Measurements from ENCODE around the gene ERH.
A peak's percentile ranks its signal among the peaks of the same experiment; 100 is the strongest.
"Not testable (repeated sequence)": the region's sequence is repeated elsewhere in the genome, so short reads cannot be mapped to it uniquely, and the experiment has no call there.

ERH gene

DNA sequence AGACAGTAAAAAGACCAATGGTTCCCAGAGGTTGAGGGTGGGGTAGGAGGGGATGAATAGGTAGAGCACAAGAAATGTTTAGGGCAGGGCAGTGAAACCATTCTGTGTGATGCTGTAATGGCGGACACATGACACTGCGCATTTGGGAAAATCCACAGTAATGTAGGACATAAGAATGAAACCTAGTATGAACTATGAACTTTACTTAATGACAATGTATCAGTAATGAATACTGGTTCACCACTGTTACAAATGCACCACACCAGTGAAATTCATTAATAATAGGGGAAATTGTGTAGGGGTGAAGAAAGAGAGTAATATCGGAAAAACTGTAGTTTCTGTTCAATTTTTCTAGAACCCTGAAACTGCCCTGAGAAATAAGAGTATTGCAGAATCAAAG is 5.6 kb downstream of the ERH start:
- DNase-seq, result no peak

- DNase-seq, result not testable (repeated sequence)
Measured at GRCh38 chr14:69391400-69391799, 6.7 kb downstream of the ERH start.

GRCh38 chr14:69387311-69387710 is 10.8 kb downstream of the ERH start:
- no peak for DNase-seq

DNA sequence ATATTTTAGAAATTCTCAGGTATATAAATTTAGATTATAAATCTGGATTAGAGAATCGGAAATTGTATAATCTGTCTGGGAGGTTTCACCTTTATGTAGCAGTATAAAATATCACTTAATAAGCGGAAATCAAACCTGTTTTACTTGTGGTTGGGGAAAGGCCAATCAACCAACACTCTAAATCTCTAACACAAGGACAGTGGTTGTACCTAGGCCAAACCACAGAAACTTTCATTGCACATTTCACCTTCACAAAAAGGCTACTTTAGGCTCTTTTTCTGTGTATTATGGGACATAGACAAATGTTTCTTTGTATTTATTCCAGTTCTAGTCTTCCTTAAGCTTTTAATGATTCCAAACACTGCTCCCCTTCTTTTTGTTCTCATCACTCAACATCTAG is 19.8 kb downstream of the ERH start:
- no peak for DNase-seq

DNA sequence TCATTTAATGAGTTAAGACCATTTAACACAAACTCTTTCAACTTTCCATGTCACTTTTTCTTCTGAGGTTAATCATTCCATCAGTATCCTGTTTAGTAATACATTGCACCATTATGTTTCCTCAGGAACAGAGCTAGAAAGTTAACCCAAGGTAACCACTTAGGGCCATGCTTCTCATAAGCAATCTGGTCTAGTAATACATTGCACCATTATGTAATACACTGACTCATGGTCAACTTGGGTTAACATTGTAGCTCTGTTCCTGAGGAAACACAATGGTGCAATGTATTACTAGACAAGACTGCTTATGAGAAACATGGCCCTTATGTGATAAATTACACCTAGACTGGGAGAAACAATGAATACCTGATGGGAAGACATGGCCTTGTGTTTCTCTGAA is 21.7 kb downstream of the ERH start:
- no peak for DNase-seq

DNA sequence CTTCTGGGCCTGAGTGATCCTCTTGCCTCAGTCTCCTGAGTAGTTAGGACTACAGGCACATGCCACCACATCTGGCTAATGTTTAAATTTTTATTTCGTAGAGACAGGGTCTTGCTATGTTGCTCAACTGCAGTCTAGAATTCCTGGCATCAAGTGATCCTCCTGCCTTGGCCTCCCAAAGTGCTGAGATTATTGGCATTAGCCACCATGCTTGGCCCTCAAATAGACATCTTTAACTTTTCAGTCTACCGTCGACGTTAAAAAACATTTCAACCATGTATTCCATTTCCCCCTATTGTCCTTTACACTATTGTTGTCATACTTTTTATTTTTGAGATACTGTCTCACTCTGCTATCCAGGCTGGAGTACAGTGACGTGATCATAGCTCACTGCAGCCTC is 22.4 kb downstream of the ERH start:
- no peak for DNase-seq

DNA sequence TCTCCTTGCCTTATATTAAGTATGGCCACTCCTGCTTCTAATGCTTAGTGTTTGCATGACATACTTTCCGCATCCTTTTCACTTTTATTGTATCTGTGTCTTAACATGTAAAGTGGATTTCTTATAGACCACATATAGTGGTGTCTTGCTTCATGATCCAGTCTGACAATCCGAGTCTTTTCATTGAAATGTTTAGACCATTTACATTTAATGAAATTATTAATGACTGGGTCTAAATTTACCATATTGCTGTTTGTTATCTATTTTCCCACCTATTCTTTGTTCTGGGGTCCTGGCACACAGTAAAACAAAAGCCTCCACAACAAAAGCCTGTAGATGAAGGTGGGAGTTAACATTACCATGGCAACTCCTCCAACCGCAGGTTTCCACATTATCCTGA is 22.9 kb downstream of the ERH start:
- no peak for DNase-seq

DNA sequence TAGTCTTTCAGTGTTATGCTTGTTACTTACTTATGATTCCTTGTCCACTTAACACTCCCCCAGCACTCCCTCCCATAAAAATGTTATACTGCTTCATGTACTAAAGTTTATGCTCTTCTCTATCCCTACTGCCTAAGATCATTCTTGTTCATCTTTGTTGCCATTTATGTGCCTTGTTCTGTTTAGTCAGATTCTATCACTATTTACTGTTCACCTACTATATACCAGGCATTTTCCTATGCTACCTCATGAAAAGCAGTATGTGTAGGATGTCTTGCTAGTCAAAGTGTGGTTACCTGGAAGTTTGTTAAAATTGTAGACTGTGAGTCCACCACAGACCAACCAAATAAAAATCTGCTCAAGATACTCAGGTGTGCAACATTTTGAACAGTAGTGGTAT is 23.9 kb downstream of the ERH start:
- DNase-seq, result no peak

DNA sequence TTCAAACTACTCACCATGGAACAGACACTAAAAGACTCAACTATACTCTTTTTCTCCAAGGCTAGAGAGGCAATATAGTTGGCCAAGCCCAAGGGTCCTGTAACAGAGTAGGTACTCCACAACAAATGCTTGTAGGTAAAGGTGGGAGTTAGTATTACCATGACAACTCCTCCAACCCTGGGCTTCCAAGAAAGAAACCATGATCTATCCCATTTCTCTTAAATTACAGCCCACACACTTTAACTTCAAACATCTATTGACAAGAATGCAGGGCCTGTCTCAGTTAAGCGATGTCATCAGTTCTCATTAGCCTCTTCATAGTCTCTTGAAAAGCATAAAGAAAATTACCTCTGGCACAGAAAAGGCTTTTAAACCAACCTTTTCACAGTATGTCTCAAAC is 25.0 kb downstream of the ERH start:
- no peak for DNase-seq

DNA sequence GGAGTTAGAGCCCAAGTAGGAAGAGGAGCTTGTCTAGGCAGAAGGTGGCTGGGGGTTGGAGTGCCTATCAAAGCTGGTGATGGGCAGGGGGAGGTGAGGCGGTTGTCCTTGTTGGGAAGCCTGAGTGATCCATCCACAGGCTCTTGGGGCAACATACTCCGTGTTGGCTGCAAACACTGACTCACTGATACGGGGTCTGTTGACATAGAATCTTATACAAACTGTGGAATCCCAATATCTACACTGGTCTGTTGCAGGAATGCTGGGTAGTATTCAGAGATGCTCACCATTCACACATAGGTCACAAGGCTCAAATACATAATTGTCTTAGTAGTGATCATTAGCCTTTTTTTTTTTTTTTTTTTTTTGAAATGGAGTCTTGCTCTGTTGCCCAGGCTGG is 26.0 kb downstream of the ERH start:
- no peak for DNase-seq

GRCh38 chr14:69370061-69370460 is 28.0 kb downstream of the ERH start:
- no peak for DNase-seq

DNA sequence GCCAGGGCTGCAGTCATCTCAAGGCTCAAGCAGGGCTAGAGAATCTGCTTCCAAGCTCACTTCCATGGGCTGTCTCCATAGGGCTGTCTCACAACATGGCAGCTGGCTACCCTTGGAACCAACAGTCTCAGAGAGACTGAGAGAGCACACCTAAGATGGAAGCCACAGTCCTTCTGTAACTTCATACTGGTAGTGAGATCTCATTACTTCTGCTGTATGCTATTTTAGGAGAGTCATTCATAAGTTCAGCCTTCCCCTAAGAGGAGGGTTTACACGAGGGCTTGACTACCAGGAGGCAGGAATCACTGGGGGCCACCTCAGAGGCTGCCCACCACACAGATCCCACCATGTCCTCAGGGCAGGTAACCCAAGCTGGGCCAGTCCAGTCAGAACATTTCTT is 29.7 kb downstream of the ERH start:
- DNase-seq, result no peak

DNA sequence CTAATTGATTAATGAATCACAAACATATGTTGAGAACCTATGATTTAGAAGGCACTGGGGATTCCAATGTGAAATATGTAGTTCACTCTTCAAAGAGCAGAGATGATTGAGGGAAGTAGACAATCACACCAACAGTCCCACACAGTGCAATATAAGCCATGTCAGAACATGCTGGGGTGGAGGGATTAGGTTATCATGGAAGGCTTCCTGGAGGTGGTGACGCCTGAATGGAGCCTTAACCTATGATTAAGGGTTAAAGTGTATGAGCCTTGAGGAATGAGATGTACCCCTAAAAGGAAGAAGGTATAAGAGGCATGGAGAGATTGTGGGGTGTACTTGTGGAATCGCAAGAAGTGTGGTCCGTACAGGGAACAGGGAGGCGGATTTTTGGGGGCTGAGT is 31.3 kb downstream of the ERH start:
- DNase-seq, result no peak

- no peak for DNase-seq
Measured at GRCh38 chr14:69366069-69366468, 32.0 kb downstream of the ERH start.

DNA sequence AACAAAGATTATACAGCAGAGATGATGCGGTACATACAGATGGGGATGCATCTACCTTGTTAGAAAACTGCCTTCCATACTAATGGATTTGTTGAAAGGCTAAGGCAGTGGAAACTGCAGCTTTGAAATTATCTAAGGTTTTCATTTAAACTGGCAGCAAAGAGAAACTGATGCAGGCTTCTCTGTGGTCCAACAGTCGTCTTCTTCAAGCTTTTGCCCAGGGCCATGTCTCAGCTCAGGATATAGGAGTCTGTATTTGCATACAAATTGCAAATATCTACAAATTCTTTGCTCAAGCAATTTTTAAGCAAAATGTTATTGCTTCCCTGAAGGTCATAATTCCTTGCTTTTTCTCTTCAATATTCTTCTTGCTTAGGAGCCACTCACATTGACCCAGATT is 33.7 kb downstream of the ERH start:
- DNase-seq, result no peak

DNA sequence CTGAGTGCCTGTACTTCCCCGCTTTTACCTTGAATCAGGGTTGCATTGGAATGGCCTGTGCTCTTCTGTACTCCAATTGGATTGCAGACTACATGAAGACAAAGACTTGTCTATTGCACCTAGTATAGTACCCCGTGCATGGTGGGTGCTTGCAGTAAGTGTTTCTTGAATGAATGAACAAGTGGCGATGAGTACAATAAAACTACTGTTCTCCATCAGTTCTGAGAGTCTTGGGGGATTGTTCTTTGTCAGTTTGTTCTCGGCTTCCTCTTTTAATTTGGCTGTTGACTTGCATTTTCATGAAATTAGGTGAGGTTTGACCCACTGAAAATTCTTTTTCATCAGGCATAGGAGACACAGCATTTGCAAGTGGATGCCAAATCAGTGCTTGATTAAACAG is 34.1 kb downstream of the ERH start:
- DNase-seq, result no peak

- DNase-seq, result peak; percentile 41
Measured at GRCh38 chr14:69363055-69363454, 35.0 kb downstream of the ERH start.

- DNase-seq, result no peak
Measured at GRCh38 chr14:69360438-69361108, 37.5 kb downstream of the ERH start.

- DNase-seq, result no peak
Measured at GRCh38 chr14:69358966-69359365, 39.1 kb downstream of the ERH start.

DNA sequence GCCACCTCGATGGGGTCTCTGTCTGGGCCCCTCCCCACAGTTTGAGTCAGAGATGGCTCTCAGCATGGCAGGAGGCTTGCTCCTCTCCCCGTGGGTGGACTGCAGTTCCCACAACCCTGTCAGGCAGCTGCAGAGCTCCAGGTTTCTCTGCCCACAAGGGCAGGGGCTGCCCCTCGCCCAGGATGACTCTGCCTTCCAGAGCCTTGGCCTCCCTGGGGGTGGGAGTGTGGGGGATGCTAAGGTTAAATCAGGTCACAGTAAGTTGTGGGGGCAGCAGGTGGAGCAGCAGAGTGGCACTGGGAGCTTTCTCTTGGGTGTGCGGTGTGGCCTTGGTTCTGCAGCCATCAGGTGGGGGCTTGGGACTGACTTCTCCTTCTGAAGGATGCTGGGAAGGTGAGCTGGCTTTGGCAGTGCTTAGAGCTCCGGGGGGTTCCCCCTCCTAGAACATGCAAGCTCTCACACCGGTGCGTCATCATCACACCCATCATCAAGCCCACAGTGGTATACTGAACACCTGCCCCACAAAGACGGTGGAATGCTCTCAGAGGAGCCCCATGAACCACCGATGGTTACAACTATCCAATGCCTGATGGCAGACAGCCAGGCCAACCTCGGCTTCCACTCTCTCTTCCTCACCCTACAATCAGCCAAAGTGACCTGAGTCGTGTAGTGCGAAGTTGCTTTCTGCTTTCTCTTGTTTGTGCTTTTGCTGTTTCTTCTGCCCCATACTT is 39.7 kb downstream of the ERH start:
- DNase-seq, result no peak

DNA sequence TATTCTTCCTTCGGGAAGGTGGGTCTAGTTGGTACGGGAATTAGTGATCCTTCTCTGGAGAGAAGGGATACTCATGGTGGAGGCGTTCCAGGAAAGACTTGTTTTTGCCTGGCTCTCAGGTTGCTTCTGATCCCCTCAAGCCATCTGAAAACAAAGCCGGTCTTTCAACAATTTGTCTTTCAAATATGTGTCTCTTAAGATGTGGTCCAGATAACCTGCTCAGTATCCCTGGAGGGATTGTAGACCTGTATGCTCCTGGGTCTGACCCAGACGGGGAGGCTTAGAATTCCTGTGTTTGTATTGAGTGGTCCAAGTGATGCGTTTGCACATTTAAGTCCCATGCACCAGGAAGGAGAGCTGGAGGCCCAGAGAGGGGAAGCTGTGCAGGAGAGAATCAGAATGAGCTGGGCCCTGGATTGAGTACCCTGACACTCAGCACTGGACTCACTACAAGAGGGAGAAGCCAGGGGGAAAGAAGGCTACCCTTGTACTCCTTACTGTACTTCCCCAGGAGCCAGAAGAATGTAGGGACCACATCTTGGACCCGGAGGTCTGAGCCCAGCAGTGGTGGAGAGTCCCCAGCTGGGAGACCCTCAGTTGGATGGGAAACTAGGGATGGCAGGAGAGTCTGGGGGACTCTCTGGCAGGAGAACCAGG is 40.4 kb downstream of the ERH start:
- no peak for DNase-seq

DNA sequence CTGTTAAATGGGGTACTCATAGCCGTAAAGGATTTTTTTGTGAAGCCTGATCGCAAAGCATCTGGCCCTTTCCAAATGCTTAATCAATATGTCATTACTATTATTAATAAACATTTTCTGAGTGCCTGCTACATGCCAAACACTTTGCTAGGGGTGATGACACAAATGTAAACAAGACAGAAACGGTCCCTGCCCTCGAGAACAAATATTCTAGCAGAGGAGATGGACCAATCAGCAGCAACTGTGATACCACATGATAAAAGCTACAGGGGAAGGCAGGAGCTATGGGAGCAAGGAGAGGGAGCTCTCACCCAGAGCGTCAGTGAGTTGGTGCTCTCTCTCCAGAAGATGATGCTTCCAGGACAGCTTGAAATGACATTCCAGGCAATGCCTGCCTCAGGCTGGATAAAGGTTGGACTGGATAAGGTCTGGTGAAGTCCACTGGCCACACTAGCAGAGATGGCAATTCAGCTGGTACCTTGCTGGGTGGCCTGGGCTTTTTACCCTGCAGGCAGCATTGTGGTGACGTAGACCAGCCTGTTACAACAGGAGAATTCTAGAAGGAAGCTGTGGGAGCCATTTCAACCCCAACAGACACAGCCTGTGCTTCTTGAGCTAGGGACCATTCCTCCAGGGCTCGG is 41.1 kb downstream of the ERH start:
- no peak for DNase-seq

DNA sequence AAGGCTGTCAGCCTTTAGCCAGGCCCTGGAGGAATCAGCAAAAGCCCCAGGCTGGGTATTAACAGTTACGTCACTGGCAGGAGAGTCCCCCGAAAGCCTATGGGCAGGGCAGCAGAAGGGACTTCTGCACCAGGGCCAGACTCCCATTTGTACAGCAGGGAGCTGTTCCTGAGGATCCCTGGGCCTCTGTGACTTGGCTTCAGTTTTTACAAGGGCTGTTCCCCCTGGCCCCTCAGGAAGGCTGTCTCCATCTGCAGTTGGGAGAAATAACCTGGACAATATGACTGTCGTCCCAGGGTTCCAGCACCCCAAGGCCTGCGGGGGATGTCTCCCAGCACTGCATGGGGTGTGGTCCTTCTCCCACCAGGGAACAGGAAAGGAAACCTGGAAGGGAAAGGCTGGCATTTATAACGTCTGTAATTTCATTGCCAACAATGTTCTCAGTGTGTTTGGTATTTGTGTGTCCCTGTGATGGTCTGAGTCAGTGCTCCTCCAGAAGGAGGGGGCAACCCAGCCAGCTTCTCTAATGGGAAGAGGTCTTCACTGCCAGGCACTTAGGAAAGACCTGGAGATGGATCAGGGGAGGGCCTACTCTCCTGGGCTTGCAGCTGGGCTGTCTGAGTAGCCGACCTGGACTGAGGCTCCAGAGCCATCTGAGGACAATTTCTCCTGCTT is 42.4 kb downstream of the ERH start:
- DNase-seq, result peak; percentile 43

Data from femur (tissue), 1 donor.